ENCODE data around the gene NPAS3.

The NPAS3 gene

DNA sequence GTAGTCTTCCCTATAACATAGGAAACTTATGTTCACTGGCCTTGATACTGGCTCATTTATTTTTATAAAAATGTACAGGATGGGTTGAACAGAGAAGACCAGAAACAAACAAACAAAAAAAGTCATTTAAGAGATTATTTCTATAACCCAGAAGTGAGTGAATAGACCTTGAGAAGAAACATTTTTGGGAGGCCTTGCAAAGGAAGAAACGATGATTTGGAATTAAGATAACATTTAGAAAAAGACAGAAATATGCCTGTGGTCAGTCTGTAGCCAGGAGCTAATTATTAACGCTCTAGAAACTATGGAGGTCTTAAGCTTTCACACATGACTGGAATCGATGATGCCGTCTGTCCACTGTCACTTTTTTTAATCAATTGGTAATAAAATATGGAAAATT, 748.2 kb downstream of the NPAS3 start:
- H3K27ac Mint-ChIP-seq = no peak overlapping the region
- no peaks in the 10 kb centered on the region for H3K4me1 Mint-ChIP-seq (ENCODE audit: low read depth in 2 of 2)
- H3K36me3 Mint-ChIP-seq (ENCODE audit: insufficient read depth) = no peaks in the 10 kb centered on the region
- H3K27me3 Mint-ChIP-seq = no peaks in the 10 kb centered on the region
- no peak overlapping the region for H3K4me3 Mint-ChIP-seq
- H3K9me3 Mint-ChIP-seq = peaks cover 8 to 9% of the 10 kb centered on the region in 2 donors
- DNase-seq (no peak), ATAC-seq (replicated peaks) (no peak)

DNA sequence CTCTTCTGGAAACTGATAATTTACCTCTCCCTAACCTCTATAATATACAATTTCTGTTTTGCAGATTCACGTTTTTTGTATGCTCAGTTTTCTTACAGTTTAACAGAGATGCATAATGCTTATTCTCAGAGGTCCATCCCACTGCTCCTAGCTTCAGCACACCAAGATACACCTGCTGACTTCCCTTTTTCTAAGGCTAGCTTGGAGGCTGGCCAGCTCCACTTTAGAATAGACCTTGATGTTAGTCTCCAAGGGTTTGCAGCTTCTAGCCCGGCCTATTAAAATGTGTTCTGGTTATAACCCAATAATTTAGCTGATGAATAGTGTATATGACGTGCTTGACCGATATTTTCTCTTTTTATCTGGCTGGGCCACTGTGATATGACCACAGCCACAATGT, 751.0 kb downstream of the NPAS3 start:
- H3K4me3 Mint-ChIP-seq = no peak overlapping the region
- no peaks in the 10 kb centered on the region for H3K36me3 Mint-ChIP-seq (ENCODE audit: insufficient read depth)
- H3K9me3 Mint-ChIP-seq = peaks cover 8 to 9% of the 10 kb centered on the region in 2 donors
- no peak for ATAC-seq (replicated peaks)
- no peak for DNase-seq
- no peak overlapping the region for H3K27ac Mint-ChIP-seq
- H3K27me3 Mint-ChIP-seq = no peaks in the 10 kb centered on the region
- H3K4me1 Mint-ChIP-seq (ENCODE audit: low read depth in 2 of 2) = no peaks in the 10 kb centered on the region

DNA sequence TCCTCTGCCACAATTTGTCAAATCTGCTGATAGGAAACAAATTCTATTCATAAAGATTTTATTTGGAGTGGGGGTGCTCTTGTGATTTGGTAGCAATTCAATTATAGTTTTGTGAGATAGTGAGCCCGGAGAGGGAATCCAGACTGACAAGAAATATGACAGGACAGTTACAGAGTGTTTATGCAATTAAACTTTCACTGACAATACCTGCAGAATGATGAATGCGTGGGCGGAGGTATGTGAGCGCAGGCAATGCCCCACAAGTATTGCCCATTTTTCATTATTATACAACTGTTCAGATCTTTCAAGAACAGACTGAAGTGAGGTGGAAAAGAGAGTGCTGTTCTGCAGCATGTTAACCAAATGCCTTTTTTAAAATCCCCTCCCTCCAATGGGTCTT, 753.2 kb downstream of the NPAS3 start:
- Mint-ChIP-seq H3K4me1 (ENCODE audit: low read depth in 2 of 2) (no peaks in the 10 kb centered on the region), H3K36me3 (ENCODE audit: insufficient read depth) (no peaks in the 10 kb centered on the region), H3K27ac (no peak overlapping the region), H3K27me3 (no peaks in the 10 kb centered on the region), H3K9me3 (peaks cover 8 to 9% of the 10 kb centered on the region in 2 donors), H3K4me3 (no peak overlapping the region)
- no peak for DNase-seq
- no peak for ATAC-seq (replicated peaks)

GRCh38 chr14:33692762-33693161, 754.1 kb downstream of the NPAS3 start:
- peaks cover 8 to 9% of the 10 kb centered on the region in 2 donors for H3K9me3 Mint-ChIP-seq
- H3K27me3 Mint-ChIP-seq = no peaks in the 10 kb centered on the region
- no peaks in the 10 kb centered on the region for H3K4me1 Mint-ChIP-seq (ENCODE audit: low read depth in 2 of 2)
- H3K4me3 Mint-ChIP-seq = no peak overlapping the region
- H3K27ac Mint-ChIP-seq = no peak overlapping the region
- no peak for DNase-seq
- no peak for ATAC-seq (replicated peaks)
- H3K36me3 Mint-ChIP-seq (ENCODE audit: insufficient read depth) = no peaks in the 10 kb centered on the region

- no peak overlapping the region for H3K4me3 Mint-ChIP-seq
- no peak for DNase-seq
These were observed 754.6 kb downstream of the NPAS3 start for GRCh38 chr14:33693237-33693636.

GRCh38 chr14:33696165-33696564, 757.5 kb downstream of the NPAS3 start:
- Mint-ChIP-seq H3K27ac (no peak overlapping the region), H3K4me1 (ENCODE audit: low read depth in 2 of 2) (no peaks in the 10 kb centered on the region), H3K27me3 (no peaks in the 10 kb centered on the region), H3K9me3 (peaks cover 0 to 5% of the 10 kb centered on the region in 2 donors), H3K4me3 (no peak overlapping the region), H3K36me3 (ENCODE audit: insufficient read depth) (no peaks in the 10 kb centered on the region)
- DNase-seq = no peak
- ATAC-seq (replicated peaks) = no peak

More at GRCh38 chr14:33693237-33693636, 754.6 kb downstream of the NPAS3 start:
- Mint-ChIP-seq H3K27ac (no peak overlapping the region), H3K9me3 (peaks cover 8 to 9% of the 10 kb centered on the region in 2 donors), H3K36me3 (ENCODE audit: insufficient read depth) (no peaks in the 10 kb centered on the region), H3K27me3 (no peaks in the 10 kb centered on the region), H3K4me1 (ENCODE audit: low read depth in 2 of 2) (no peaks in the 10 kb centered on the region)
- no peak for ATAC-seq (replicated peaks)

GRCh38 chr14:33699300-33699983, 760.8 kb downstream of the NPAS3 start:
- no peaks in the 10 kb centered on the region for H3K27me3 Mint-ChIP-seq
- ATAC-seq (replicated peaks) = no peak
- H3K27ac Mint-ChIP-seq = no peak overlapping the region
- H3K36me3 Mint-ChIP-seq (ENCODE audit: insufficient read depth) = no peaks in the 10 kb centered on the region
- DNase-seq = no peak
- H3K4me1 Mint-ChIP-seq (ENCODE audit: low read depth in 2 of 2) = no peaks in the 10 kb centered on the region
- H3K9me3 Mint-ChIP-seq = peaks cover 0 to 5% of the 10 kb centered on the region in 2 donors
- H3K4me3 Mint-ChIP-seq = no peak overlapping the region

GRCh38 chr14:33700052-33700451, 761.4 kb downstream of the NPAS3 start:
- Mint-ChIP-seq H3K27me3 (no peaks in the 10 kb centered on the region), H3K4me1 (ENCODE audit: low read depth in 2 of 2) (no peaks in the 10 kb centered on the region), H3K27ac (no peak overlapping the region), H3K36me3 (ENCODE audit: insufficient read depth) (no peaks in the 10 kb centered on the region), H3K9me3 (peaks cover 0 to 5% of the 10 kb centered on the region in 2 donors), H3K4me3 (no peak overlapping the region)
- ATAC-seq (replicated peaks) (no peak), DNase-seq (no peak)

DNA sequence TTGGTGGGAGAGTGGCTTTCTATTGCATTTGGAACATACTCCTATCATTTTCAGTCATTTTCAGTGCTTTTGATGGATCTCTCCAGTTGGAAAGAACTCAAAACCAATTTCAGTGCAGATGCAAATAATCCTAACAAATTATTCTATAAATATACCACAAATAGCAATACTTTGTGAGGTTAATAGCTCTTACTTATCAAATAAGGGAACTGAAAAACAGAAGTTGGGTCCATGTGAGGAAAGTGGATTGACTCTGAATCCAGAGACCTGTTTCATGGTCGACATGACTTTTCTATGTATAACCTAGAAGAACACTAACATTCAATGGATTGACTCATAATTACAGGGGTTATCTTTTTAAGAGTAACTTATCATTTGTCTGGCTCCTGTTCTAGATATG, 763.6 kb downstream of the NPAS3 start:
- Mint-ChIP-seq H3K4me1 (ENCODE audit: low read depth in 2 of 2) (no peaks in the 10 kb centered on the region), H3K4me3 (no peak overlapping the region), H3K9me3 (peaks cover 0 to 2% of the 10 kb centered on the region in 2 donors), H3K36me3 (ENCODE audit: insufficient read depth) (no peaks in the 10 kb centered on the region), H3K27me3 (no peaks in the 10 kb centered on the region), H3K27ac (no peak overlapping the region)
- ATAC-seq (replicated peaks) (no peak), DNase-seq (no peak)

- no peaks in the 10 kb centered on the region for H3K27me3 Mint-ChIP-seq
- no peak overlapping the region for H3K27ac Mint-ChIP-seq
- H3K4me1 Mint-ChIP-seq (ENCODE audit: low read depth in 2 of 2) = no peaks in the 10 kb centered on the region
- peaks cover 0 to 6% of the 10 kb centered on the region in 2 donors for H3K9me3 Mint-ChIP-seq
- ATAC-seq (replicated peaks) = no peak
- no peak overlapping the region for H3K4me3 Mint-ChIP-seq
- H3K36me3 Mint-ChIP-seq (ENCODE audit: insufficient read depth) = no peaks in the 10 kb centered on the region
- DNase-seq = no peak
These were observed 765.8 kb downstream of the NPAS3 start for GRCh38 chr14:33704481-33704880.

DNA sequence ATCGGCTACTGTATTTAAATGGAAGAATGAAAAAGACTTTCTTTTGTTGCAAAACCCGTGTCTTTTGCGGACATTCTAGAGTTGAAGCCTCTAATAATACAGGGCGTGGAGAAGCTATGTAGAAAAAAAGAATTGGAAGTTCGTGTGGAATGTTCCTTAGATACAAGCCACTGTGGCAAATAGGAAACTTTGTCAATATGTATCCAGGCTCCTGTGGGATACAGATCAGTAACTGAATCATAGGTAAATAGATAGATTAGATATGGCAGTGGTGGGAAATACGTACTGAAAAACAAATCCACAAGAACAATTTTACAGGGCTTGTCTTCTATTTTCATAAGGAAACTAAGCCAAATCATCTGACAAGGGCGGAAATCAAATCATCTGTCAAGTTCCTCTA, 766.8 kb downstream of the NPAS3 start:
- Mint-ChIP-seq H3K9me3 (peaks cover 0 to 6% of the 10 kb centered on the region in 2 donors), H3K36me3 (ENCODE audit: insufficient read depth) (no peaks in the 10 kb centered on the region), H3K27ac (no peak overlapping the region), H3K4me1 (ENCODE audit: low read depth in 2 of 2) (no peaks in the 10 kb centered on the region), H3K4me3 (no peak overlapping the region), H3K27me3 (no peaks in the 10 kb centered on the region)
- DNase-seq = no peak
- no peak for ATAC-seq (replicated peaks)

DNA sequence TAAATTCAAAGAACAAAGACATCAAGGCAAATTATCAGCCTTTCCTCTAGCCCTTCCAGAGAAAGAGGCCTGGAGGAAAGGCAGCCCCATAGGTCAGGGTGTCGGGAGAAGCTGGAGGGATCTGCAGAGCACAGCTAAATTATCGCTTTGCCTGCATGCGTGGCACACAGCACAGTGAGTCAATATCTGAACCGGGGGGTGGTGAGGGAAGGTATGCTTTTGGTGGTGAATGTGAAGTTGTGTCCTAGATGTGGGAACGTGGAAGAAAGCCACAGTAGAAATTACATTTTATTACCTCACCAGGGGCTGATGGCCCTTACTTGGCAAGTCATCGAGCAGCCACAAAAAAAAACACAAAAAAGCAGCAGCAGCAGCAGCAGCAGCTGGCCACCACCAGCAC, 769.0 kb downstream of the NPAS3 start:
- Mint-ChIP-seq H3K4me1 (ENCODE audit: low read depth in 2 of 2) (no peaks in the 10 kb centered on the region), H3K9me3 (peaks cover 0 to 4% of the 10 kb centered on the region in 2 donors), H3K27ac (no peak overlapping the region), H3K27me3 (no peaks in the 10 kb centered on the region), H3K36me3 (ENCODE audit: insufficient read depth) (no peaks in the 10 kb centered on the region), H3K4me3 (no peak overlapping the region)
- DNase-seq (no peak), ATAC-seq (replicated peaks) (no peak)

DNA sequence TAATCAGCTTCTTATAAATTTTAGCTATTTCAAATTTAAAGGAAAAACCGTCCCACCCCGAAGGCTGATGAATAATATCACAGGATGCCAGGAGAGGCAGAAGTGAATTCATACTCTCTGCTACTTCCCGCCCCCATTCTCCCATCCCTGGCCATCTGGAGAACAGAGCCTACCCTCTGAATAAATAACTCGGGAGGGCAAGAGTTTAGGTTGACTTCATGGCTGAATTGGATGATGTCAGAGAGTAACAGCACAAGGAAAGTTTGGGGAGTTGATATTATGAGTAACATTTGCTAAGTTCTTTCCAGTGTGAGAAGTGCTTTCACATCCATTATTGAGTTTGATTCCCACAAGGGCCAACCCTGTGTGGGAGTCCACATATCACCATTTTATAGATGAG, 770.6 kb downstream of the NPAS3 start:
- ATAC-seq (replicated peaks) = no peak
- DNase-seq = no peak
- no peaks in the 10 kb centered on the region for H3K4me1 Mint-ChIP-seq (ENCODE audit: low read depth in 2 of 2)
- no peak overlapping the region for H3K4me3 Mint-ChIP-seq
- no peaks in the 10 kb centered on the region for H3K36me3 Mint-ChIP-seq (ENCODE audit: insufficient read depth)
- no peaks in the 10 kb centered on the region for H3K27me3 Mint-ChIP-seq
- peaks cover 0 to 4% of the 10 kb centered on the region in 2 donors for H3K9me3 Mint-ChIP-seq
- no peak overlapping the region for H3K27ac Mint-ChIP-seq

DNA sequence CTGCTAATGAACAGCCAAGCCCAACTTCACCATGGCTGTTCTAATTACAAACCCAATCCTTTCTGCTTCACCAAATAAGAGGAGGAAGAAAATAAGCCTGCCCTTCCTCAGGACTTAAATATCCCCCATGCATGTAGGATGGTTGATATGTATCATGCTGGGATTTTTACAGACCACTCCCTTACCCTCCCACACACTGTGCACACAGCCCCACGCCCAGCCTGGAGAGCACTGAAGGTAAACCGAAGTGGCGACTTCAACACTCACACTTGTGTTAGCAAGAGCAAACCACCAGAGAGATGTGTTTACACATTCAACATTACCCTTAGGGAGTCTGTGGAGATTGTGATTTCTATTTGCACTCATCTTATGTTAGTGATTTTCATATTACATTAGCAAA, 771.0 kb downstream of the NPAS3 start:
- Mint-ChIP-seq H3K4me3 (no peak overlapping the region), H3K36me3 (ENCODE audit: insufficient read depth) (no peaks in the 10 kb centered on the region), H3K4me1 (ENCODE audit: low read depth in 2 of 2) (no peaks in the 10 kb centered on the region), H3K27ac (no peak overlapping the region), H3K9me3 (peaks cover 0 to 4% of the 10 kb centered on the region in 2 donors), H3K27me3 (no peaks in the 10 kb centered on the region)
- DNase-seq (no peak), ATAC-seq (replicated peaks) (no peak)
